Stimulated activated CD8-positive, alpha-beta memory T cell treated with anti-CD3 and anti-CD28 coated beads, Interleukin-4, amount 100 ng/mL, for 1 hour (primary cell): Measurements from ENCODE around the gene TIGD3.

Experiments used
- DNase-seq, 2 donors: peaks; one replicate each; pipeline ENCODE4 v3.0.0-alpha.2; 2020; ENCODE audit warnings: low read depth in 2 of 2, low spot score in 1 of 2

Gene TIGD3

DNA sequence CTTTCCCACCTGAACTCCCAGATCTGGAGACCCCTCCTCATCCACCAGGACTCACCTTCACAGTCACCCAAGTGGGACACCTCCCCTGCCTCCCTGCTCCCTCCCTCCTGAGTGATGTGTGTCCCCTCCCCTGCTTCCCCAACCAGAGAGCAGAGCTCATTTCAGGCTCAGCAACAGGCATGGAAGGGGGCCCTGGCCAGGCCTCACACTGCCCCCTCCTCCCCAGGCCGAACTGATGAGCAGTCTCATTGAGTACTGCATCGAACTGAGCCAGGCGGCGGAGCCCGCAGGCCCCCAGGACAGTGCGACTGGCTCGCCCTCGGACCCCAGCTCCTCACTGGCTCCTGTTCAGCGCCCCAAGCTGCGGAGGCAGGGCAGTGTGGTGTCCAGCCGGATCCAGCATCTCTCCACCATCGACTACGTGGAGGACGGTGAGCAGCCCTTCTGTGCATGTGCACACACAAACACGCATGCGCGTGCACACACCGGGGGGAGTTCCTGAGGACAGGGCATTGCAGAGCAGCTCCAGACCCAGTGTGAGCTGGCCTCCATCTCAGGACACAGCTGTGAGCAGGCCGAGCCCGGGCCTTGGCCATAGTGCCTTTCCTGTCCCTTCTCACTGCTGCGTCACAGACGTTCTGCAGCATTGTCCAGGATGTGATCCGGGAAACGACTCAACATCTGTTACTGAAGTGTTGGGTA, 50.2 kb downstream of the TIGD3 start:
- DNase-seq, result no peak
